Activated CD4-positive, alpha-beta T cell treated with anti-CD3 and anti-CD28 coated beads, Interleukin-2, Interleukin-4, amounts not matched to agents 100 ng/mL and 50 ng/mL, durations not matched to agents 16 hours and 8 hours (primary cell): ENCODE results near the gene AOPEP.

Experiments used
- DNase-seq: peaks from one replicate; pipeline ENCODE4 v3.0.0-alpha.2; 2020; ENCODE audit warnings: low spot score

The AOPEP gene

DNA sequence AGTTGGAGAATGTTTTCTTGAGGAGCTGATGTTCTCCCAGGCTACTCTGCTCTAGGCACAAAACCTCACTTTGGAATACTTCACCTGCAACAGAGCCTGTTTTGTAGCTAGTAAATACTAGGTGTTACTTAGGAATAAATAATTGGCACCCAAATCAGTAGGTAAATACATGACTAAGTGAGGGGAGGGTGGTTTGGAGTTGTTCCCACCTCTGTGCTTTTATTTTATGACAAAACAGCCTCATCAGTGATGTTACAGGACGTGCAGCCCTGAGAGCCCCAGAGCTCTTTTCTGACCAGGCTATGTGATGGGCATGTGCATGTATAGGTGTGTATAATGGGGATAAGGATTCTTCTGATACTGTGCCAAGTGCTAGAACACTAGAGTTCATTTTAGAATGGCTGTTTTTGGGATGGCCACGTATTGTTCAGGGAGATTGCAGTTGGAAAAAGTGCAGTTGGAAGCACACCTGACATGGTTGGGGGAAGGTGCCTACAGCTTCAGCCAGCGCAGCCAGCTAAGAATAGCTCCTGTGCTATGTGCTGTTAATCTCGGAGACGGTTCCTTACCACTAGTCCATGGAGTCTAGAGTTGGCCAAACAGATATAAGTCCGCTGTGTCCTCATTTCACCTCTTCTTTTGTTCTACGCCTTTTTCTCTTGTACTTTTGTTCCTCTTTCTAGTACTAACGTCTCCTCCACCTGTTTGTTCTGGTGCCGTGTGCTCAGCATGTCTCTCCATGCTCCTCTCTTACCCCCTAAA, 306.3 kb downstream of the AOPEP start:
- no peak for DNase-seq

- no peak for DNase-seq
Observed at GRCh38 chr9:95035846-95036245, 309.3 kb downstream of the AOPEP start.

- DNase-seq: no peak
Observed at GRCh38 chr9:95036676-95037075, 310.2 kb downstream of the AOPEP start.

DNA sequence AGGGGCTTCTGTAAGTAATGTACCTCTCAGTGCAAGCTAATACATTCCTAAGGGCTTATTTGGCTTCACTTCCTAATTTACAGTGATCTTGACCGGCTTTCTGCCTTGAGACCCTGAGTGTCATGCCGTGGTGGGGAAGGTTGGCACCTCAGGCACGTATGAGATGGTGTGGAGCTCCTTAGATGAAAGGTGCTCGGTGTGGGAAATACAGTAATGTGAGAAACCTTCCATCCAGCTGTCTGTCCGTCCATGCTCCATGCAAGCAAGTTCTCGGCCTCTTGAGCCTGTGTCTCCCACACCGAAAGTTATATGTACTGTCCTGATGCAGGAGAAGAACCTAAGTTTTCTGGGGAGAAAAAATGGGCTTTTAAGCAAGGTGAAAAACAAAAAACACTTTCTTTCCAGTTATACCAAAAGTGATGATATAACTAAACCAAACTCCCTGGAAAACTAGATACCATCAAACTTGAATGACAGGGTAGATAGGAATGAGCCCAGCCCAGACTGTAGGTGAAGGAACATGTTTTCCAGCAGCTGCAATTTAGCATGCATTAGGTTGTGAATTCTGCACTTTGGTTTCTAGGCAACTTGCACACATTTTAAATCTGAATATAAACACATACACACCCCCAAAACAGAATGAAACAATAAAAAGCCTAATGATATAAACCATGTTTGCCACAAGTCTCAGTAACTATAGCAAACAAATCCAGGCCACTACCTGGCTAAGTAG, 311.5 kb downstream of the AOPEP start:
- no peak for DNase-seq

DNA sequence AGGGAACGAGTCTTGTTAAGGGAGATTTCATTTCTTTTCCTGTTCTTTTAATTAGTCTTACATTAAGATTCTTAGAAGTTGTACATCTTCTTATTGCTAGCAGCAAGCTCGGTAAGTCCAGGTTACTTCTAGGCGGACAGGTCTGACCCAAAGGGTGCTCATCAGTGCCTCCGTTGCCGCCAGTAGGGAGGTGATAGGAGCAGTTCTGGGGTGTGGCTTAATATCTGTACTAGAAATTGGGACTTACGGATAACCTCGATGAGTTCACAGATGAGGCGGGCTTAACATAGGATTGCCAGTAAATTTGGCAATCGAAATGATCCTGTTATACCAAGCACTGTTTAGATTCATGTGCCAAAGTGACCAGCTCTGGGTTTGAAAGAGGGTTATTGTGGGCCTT, 312.2 kb downstream of the AOPEP start:
- no peak for DNase-seq

DNA sequence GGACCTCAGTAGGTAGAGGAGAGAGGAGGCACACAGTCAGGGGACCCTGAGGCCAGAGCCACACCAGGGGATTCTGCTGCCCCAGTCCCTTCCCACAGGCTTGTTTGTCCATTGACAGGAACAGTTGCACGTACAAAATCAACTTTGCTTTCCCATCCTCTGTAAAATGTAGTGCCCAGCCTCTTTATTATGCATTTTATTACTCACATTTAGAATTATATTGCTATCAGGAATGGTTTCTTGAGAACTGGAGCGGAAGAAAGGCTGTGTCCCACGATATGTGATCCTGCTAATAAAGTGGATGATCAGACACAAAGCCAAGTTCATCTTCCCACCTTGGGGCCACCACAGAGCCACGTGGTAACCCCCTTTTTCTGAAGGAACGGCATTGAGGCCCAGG, 313.6 kb downstream of the AOPEP start:
- DNase-seq: no peak

GRCh38 chr9:95043826-95044225, 317.3 kb downstream of the AOPEP start:
- DNase-seq: no peak

GRCh38 chr9:95044731-95045508, 318.4 kb downstream of the AOPEP start:
- DNase-seq: no peak

DNA sequence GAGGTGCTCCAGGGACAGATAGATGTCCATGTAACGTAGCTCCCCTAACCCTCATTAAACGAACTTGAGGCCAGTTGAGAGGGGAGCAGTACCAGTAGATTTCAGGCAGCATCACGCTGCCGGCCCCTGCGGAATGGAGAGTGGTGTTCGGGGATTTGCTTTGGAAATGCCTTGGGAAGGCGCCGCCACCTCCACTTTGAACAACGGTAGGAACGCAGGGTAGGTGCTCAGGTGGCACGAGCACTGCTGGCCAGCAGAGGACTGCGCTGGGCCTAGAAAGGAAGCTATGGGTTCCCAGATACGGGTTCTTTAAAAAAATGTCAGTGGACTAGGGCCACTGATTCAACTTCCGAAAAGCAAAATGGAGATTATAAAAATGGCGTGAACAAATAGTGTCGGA, 319.3 kb downstream of the AOPEP start:
- DNase-seq: no peak

- DNase-seq: no peak
Observed at GRCh38 chr9:95047452-95048224, 321.1 kb downstream of the AOPEP start.

- DNase-seq: peak; percentile 39
Observed at GRCh38 chr9:95048225-95049087, 322.0 kb downstream of the AOPEP start.

DNA sequence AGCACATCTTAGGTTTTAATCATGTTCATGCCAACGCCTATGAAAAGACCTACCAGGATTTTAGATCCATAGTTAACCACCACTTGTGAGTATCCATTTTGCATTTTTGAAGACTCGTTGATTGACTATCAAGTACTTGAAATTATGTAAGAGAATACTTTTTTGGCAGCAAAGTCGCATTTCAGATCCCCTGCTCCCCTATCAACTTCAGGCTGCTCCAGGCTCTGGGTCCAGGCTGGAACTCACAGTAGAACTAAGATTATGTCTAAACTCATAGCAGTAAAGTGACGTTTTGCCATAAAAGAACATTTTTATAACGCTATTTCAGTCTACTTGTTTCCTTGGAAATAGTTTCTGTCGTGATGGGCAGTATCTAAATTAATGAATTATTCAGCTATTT, 323.3 kb downstream of the AOPEP start:
- DNase-seq: no peak

GRCh38 chr9:95053611-95054570, 327.4 kb downstream of the AOPEP start:
- DNase-seq: no peak

DNA sequence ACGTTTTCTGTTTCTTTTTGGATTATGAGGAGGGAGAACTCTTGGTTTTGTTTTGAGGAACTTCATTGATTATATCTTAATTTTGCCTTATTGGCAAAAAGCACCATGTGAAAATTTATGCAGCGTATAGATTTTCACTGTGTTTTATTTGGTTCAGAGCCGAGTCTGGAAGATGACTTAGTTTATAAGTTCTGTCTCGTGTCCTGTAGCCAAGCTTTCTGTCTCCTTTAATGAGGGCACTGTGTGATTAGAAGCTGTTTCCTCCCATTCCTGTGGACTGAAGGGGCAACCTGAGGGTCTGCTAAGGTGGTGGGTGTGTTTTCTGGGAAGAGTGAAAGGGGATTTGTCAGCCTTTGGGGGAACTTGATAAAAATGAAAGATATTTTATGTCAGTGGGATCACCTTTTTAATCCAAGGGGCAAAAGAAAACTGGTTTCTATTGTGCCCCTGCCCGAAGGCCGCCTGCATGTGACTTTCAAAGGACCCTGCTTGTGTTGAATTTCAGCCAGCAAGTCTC, 328.9 kb downstream of the AOPEP start:
- no peak for DNase-seq

DNA sequence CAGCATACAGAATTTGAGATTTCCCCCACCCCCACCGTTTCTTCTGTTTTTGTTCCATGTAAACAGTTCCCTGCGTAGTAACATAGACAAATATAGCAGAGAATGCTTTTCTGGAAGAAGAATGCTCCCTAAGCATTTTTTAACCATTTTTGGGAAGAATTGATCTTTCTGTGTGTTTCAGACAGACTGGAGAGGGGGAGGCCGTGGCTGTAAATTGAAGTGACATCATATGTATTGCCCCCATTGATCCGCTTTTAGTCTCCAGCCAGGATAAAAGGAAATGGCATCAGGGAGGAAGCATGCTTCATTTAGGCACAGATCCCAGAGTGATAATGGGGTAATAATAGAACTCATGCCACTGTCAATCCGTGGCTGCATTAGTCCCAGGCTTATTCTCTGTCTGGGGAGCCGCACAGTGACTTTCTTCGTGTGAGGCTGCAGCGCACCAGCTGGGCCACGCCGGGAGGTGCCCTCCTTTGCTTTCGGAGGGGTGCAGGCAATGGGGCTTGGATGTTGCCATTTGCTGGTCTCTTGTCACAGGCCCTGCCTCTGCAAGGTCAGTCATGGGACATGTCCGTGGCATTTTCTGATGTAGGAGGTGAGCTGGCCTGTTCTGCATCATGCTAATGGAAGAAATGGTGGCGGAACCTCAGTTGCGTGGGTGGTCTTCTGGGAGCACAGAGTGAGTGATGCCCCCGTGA, 329.5 kb downstream of the AOPEP start:
- DNase-seq: no peak

- DNase-seq: no peak
Observed at GRCh38 chr9:95057101-95057500, 330.6 kb downstream of the AOPEP start.

- no peak for DNase-seq
Observed at GRCh38 chr9:95058121-95058785, 331.8 kb downstream of the AOPEP start.

GRCh38 chr9:95058795-95059386, 332.4 kb downstream of the AOPEP start:
- no peak for DNase-seq
